ENCODE data around the gene COA5. TPM values are rescaled to one million over a fixed set of nuclear protein-coding genes. Genes with fewer than 3 reads are reported as not detected.
A peak's percentile ranks its signal among the peaks of the same experiment; 100 is the strongest.

Gene COA5
- total and polyA plus RNA-seq, 7 experiments from 2014 or later = 23.8 to 55.2 (median 29.2) TPM

- Histone ChIP-seq H3K27me3 (ENCODE audit: control insufficient read depth in 2 of 2, insufficient read depth in 2 of 2, low read length in 2 of 2) (no peaks in the 10 kb centered on the region), H3K9me3 (ENCODE audit: control insufficient read depth in 2 of 3, low read length in 3 of 3) (no peaks in the 10 kb centered on the region), H3K4me1 (ENCODE audit: control insufficient read depth in 2 of 2, insufficient read depth in 2 of 2, low read length in 2 of 2) (peaks cover 39 to 48% of the 10 kb centered on the region in 2 donors), H3K36me3 (ENCODE audit: control insufficient read depth in 2 of 3, insufficient read depth in 3 of 3, low read length in 3 of 3) (peaks cover 0 to 43% (median 3%) of the 10 kb centered on the region in 3 experiments), H3K4me3 (ENCODE audit: low read length) (peak overlapping the region; percentile 94), H3K27ac (ENCODE audit: low read depth, low read length) (peak overlapping the region; percentile 97)
- Mint-ChIP-seq H3K27ac (peak overlapping the region; percentile 81 to 97 (median 92)), H3K36me3 (peaks cover 10 to 25% (median 16%) of the 10 kb centered on the region in 5 donors), H3K4me1 (peaks cover 52 to 85% (median 76%) of the 10 kb centered on the region in 7 donors), H3K4me3 (peak overlapping the region; percentile 82 to 97 (median 90)), H3K9me3 (peaks cover 0 to 9% (median 0%) of the 10 kb centered on the region in 11 donors), H3K27me3 (no peaks in the 10 kb centered on the region)
- ATAC-seq (no peak), DNase-seq (no peak)
- POLR2A ChIA-PET = interaction anchor here (0.9 to 1.9 kb wide), 4 partner anchors 9 to 163 kb away, joined by 3 to 9 read pairs (median 6); no protein-coding TSS in a partner anchor
- CTCF ChIA-PET = interaction anchor here (0.6 to 1.0 kb wide), 2 partner anchors 52 to 220 kb away, joined by 3 read pairs; no protein-coding TSS in a partner anchor
- intact Hi-C loops (cut with micrococcal nuclease) = loop anchor here (1.0 to 10.0 kb wide), 13 partner anchors 7 to 962 kb away; partner anchors contain the start of genes MITD1 (in 2 of the 2), MRPL30 (in 2 of the 2), ACTR1B (in 1 of the 2) and C2orf15 (in 1 of the 2)
These were observed 771 bp upstream of the COA5 start for GRCh38 chr2:98608962-98609604.

- Histone ChIP-seq H3K27ac (ENCODE audit: low read depth, low read length) (peak overlapping the region; percentile 97), H3K36me3 (ENCODE audit: control insufficient read depth in 2 of 3, insufficient read depth in 3 of 3, low read length in 3 of 3) (peaks cover 0 to 34% (median 2%) of the 10 kb centered on the region in 3 experiments), H3K4me3 (ENCODE audit: low read length) (peak overlapping the region; percentile 94), H3K4me1 (ENCODE audit: control insufficient read depth in 2 of 2, insufficient read depth in 2 of 2, low read length in 2 of 2) (peaks cover 39 to 48% of the 10 kb centered on the region in 2 donors), H3K9me3 (ENCODE audit: control insufficient read depth in 2 of 3, low read length in 3 of 3) (no peaks in the 10 kb centered on the region), H3K27me3 (ENCODE audit: control insufficient read depth in 2 of 2, insufficient read depth in 2 of 2, low read length in 2 of 2) (no peaks in the 10 kb centered on the region)
- ATAC-seq (no peak), DNase-seq (peak in 1 of 9 donors; percentile 18)
- ChIA-PET POLR2A (interaction anchor here (0.9 to 2.5 kb wide), 4 partner anchors 10 to 164 kb away, joined by 3 to 9 read pairs (median 6); no protein-coding TSS in a partner anchor), CTCF (interaction anchor here (0.6 to 1.2 kb wide), 2 partner anchors 41 to 195 kb away, joined by 3 to 5 read pairs; no protein-coding TSS in a partner anchor)
- Mint-ChIP-seq H3K9me3 (peaks cover 0 to 5% (median 0%) of the 10 kb centered on the region in 11 donors), H3K27ac (peak overlapping the region; percentile 81 to 97 (median 92)), H3K27me3 (no peaks in the 10 kb centered on the region), H3K36me3 (peaks cover 0 to 18% (median 12%) of the 10 kb centered on the region in 5 donors), H3K4me3 (peak overlapping the region; percentile 82 to 97 (median 90)), H3K4me1 (peaks cover 47 to 78% (median 66%) of the 10 kb centered on the region in 7 donors)
- intact Hi-C loops (cut with micrococcal nuclease) = loop anchor here (1.0 to 10.0 kb wide), 13 partner anchors 9 to 960 kb away; partner anchors contain the start of genes MITD1 (in 2 of the 2), MRPL30 (in 2 of the 2), ACTR1B (in 1 of the 2) and C2orf15 (in 1 of the 2)
These were observed 584 bp downstream of the COA5 start for GRCh38 chr2:98607741-98608115.

DNA sequence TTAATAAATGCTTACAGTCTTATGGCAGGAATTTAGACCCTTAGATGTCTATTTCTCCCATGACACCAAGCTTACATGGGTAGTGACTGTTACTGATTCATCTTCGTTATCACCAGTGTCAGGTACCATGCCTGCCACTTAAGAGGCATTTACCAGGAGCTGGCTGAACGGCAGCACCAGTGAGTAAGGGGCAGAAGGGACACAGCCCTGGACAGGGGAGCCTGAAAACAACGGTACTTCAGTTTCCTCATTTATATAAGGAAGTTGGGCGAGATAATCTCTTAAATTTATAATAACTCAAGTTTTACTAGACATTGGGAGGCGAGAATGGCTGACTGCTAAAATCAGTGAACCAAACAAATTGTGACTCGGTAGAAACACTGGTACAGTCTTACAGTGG is 1.2 kb downstream of the COA5 start:
- H3K9me3 Mint-ChIP-seq = peaks cover 0 to 5% (median 0%) of the 10 kb centered on the region in 11 donors
- peaks cover 39 to 48% of the 10 kb centered on the region in 2 donors for H3K4me1 ChIP-seq (ENCODE audit: control insufficient read depth in 2 of 2, insufficient read depth in 2 of 2, low read length in 2 of 2)
- ChIA-PET CTCF (interaction anchor here (1.2 kb wide), 1 partner anchor 195 kb away, joined by 5 read pairs; no protein-coding TSS in a partner anchor), POLR2A (interaction anchor here (0.6 to 2.5 kb wide), 6 partner anchors 8 to 122 kb away, joined by 3 to 9 read pairs (median 3); no protein-coding TSS in a partner anchor)
- peak overlapping the region; percentile 81 to 97 (median 92) for H3K27ac Mint-ChIP-seq
- intact Hi-C loops (cut with micrococcal nuclease) = loop anchor here (5.0 to 10.0 kb wide), 6 partner anchors 162 to 960 kb away; partner anchors contain the start of genes ACTR1B (in 1 of the 2), C2orf15 (in 1 of the 2), COX5B (in 1 of the 2) and INPP4A (in 1 of the 2)
- peak overlapping the region; percentile 82 to 97 (median 90) for H3K4me3 Mint-ChIP-seq
- H3K27ac ChIP-seq (ENCODE audit: low read depth, low read length) = peak overlapping the region; percentile 97
- H3K4me3 ChIP-seq (ENCODE audit: low read length) = peak overlapping the region; percentile 94
- DNase-seq = no peak
- no peaks in the 10 kb centered on the region for H3K27me3 Mint-ChIP-seq
- peaks cover 0 to 31% (median 2%) of the 10 kb centered on the region in 3 experiments for H3K36me3 ChIP-seq (ENCODE audit: control insufficient read depth in 2 of 3, insufficient read depth in 3 of 3, low read length in 3 of 3)
- H3K36me3 Mint-ChIP-seq = peaks cover 0 to 18% (median 13%) of the 10 kb centered on the region in 5 donors
- ATAC-seq = no peak
- H3K4me1 Mint-ChIP-seq = peaks cover 47 to 77% (median 65%) of the 10 kb centered on the region in 7 donors
- H3K27me3 ChIP-seq (ENCODE audit: control insufficient read depth in 2 of 2, insufficient read depth in 2 of 2, low read length in 2 of 2) = no peaks in the 10 kb centered on the region
- H3K9me3 ChIP-seq (ENCODE audit: control insufficient read depth in 2 of 3, low read length in 3 of 3) = no peaks in the 10 kb centered on the region

DNA sequence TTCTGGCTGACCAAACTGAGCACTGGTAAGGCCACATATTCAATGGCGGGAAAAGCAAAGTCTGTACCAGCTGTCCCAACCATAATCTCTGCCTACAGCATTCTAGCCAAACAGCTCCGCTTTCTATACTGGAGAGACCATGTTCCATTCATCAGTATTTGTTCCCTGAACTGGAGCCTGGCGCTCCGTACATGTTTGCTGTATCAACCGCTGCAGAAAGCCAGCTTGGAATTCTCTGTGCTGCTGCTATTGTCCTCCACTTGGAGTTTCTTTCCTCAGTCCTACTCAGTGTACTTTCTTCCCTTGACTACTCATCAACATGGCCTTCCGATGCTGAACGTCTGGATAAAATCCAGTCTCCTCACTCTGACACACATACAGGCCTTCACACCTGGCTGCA is 1.9 kb downstream of the COA5 start:
- Histone ChIP-seq H3K9me3 (ENCODE audit: control insufficient read depth in 2 of 3, low read length in 3 of 3) (no peaks in the 10 kb centered on the region), H3K4me1 (ENCODE audit: control insufficient read depth in 2 of 2, insufficient read depth in 2 of 2, low read length in 2 of 2) (peaks cover 39 to 48% of the 10 kb centered on the region in 2 donors), H3K36me3 (ENCODE audit: control insufficient read depth in 2 of 3, insufficient read depth in 3 of 3, low read length in 3 of 3) (peaks cover 0 to 34% (median 6%) of the 10 kb centered on the region in 3 experiments), H3K27me3 (ENCODE audit: control insufficient read depth in 2 of 2, insufficient read depth in 2 of 2, low read length in 2 of 2) (no peaks in the 10 kb centered on the region), H3K4me3 (ENCODE audit: low read length) (no peak overlapping the region), H3K27ac (ENCODE audit: low read depth, low read length) (peak overlapping the region; percentile 97)
- intact Hi-C loops (cut with micrococcal nuclease) = loop anchor here (5.0 to 10.0 kb wide), 6 partner anchors 162 to 959 kb away; partner anchors contain the start of genes ACTR1B (in 1 of the 2), C2orf15 (in 1 of the 2), COX5B (in 1 of the 2) and INPP4A (in 1 of the 2)
- H3K4me3 Mint-ChIP-seq = peak overlapping the region; percentile 82 to 97 (median 90)
- ChIA-PET CTCF (interaction anchor here (0.7 kb wide), 1 partner anchor 19 kb away, joined by 3 read pairs; no protein-coding TSS in a partner anchor), POLR2A (interaction anchor here (0.8 to 2.5 kb wide), 8 partner anchors 9 to 165 kb away, joined by 3 to 9 read pairs (median 3); no protein-coding TSS in a partner anchor)
- DNase-seq (no peak), ATAC-seq (no peak)
- no peaks in the 10 kb centered on the region for H3K27me3 Mint-ChIP-seq
- H3K9me3 Mint-ChIP-seq = peaks cover 0 to 5% (median 0%) of the 10 kb centered on the region in 11 donors
- H3K36me3 Mint-ChIP-seq = peaks cover 0 to 15% (median 12%) of the 10 kb centered on the region in 5 donors
- H3K27ac Mint-ChIP-seq = peak overlapping the region; percentile 13 to 97 (median 92)
- peaks cover 43 to 71% (median 58%) of the 10 kb centered on the region in 7 donors for H3K4me1 Mint-ChIP-seq

- H3K27me3 Mint-ChIP-seq = no peaks in the 10 kb centered on the region
- intact Hi-C loops (cut with micrococcal nuclease) = loop anchor here (5.0 to 10.0 kb wide), 6 partner anchors 160 to 958 kb away; partner anchors contain the start of genes ACTR1B (in 1 of the 2), C2orf15 (in 1 of the 2), COX5B (in 1 of the 2) and INPP4A (in 1 of the 2)
- no peaks in the 10 kb centered on the region for H3K9me3 ChIP-seq (ENCODE audit: control insufficient read depth in 2 of 3, low read length in 3 of 3)
- CTCF ChIA-PET = no interaction called here
- H3K27ac Mint-ChIP-seq = peak overlapping the region in 8 of 9 donors; percentile 70 to 97 (median 92)
- ATAC-seq (no peak), DNase-seq (no peak)
- no peaks in the 10 kb centered on the region for H3K27me3 ChIP-seq (ENCODE audit: control insufficient read depth in 2 of 2, insufficient read depth in 2 of 2, low read length in 2 of 2)
- peaks cover 31 to 57% (median 45%) of the 10 kb centered on the region in 7 donors for H3K4me1 Mint-ChIP-seq
- H3K4me3 Mint-ChIP-seq = peak overlapping the region in 2 of 10 donors; percentile 12 to 96
- peaks cover 30 to 39% of the 10 kb centered on the region in 2 donors for H3K4me1 ChIP-seq (ENCODE audit: control insufficient read depth in 2 of 2, insufficient read depth in 2 of 2, low read length in 2 of 2)
- peaks cover 0 to 11% (median 6%) of the 10 kb centered on the region in 5 donors for H3K36me3 Mint-ChIP-seq
- peak overlapping the region; percentile 18 for H3K27ac ChIP-seq (ENCODE audit: low read depth, low read length)
- H3K9me3 Mint-ChIP-seq = peaks cover 0 to 5% (median 0%) of the 10 kb centered on the region in 11 donors
- no peak overlapping the region for H3K4me3 ChIP-seq (ENCODE audit: low read length)
- peaks cover 0 to 34% (median 9%) of the 10 kb centered on the region in 3 experiments for H3K36me3 ChIP-seq (ENCODE audit: control insufficient read depth in 2 of 3, insufficient read depth in 3 of 3, low read length in 3 of 3)
- POLR2A ChIA-PET = interaction anchor here (1.3 to 1.4 kb wide), 2 partner anchors 35 to 107 kb away, joined by 3 to 4 read pairs; no protein-coding TSS in a partner anchor
These were observed 3.2 kb downstream of the COA5 start for GRCh38 chr2:98605076-98605475.
